IMR-90 (cell line): ENCODE results near the gene PRELP. TPM values are rescaled to one million over a fixed set of nuclear protein-coding genes. Genes with fewer than 3 reads are reported as not detected.

Experiments used
- ATAC-seq: fragments of 200-7000 bp; cut with Tn5 transposase; 2 replicates; pipeline ENCODE4 v1.9.1; 2020; ENCODE audit warnings: low read depth, mild to moderate bottlenecking, moderate library complexity
- BruUV-seq: library from RNA; stranded (reverse); fragments of 400-500 nt; replicated peaks from 2 replicates; lab custom pipeline; 2021; lab: Mats Ljungman, UMichigan
- CTCF ChIA-PET: fragments of 300-600 bp; formaldehyde crosslinking; extraction: SDS; loops from one replicate; lab custom pipeline; 2021; ENCODE audit warnings: antibody characterized with exemption; lab: Yijun Ruan, JAX
- POLR2A ChIA-PET: fragments of 300-600 bp; sonication (Branson Sonifier 250); formaldehyde crosslinking; loops from one replicate; lab custom pipeline; 2022; ENCODE audit warnings: antibody characterized with exemption; ENCODE audit not compliant: unreplicated experiment; lab: Charles Lee
- DNase-seq: peaks from one replicate; pipeline ENCODE4 v3.0.0; 2013
- H2AFZ ChIP-seq: replicated peaks from 2 replicates; pipeline ENCODE3; 2013; ENCODE audit warnings: low read length, mild to moderate bottlenecking; ENCODE audit not compliant: poor library complexity
- H2AK5ac ChIP-seq: 2 replicates; pipeline ENCODE4 v1.6.1; 2013; ENCODE audit warnings: low read depth, low read length, inconsistent platforms
- H2AK9ac ChIP-seq: replicated peaks from 2 replicates; pipeline ENCODE3; 2013; ENCODE audit warnings: mild to moderate bottlenecking, low read depth, low read length, moderate library complexity; ENCODE audit not compliant: poor library complexity
- H2BK120ac ChIP-seq: 2 replicates; pipeline ENCODE4 v1.6.1; 2013; ENCODE audit warnings: low read depth, low read length, inconsistent platforms
- H2BK15ac ChIP-seq: 3 replicates; pipeline ENCODE4 v1.6.1; 2013; ENCODE audit warnings: low read depth, low read length, inconsistent platforms
- H2BK20ac ChIP-seq: 2 replicates; pipeline ENCODE4 v1.6.1; 2013; ENCODE audit warnings: low read depth, mild to moderate bottlenecking, inconsistent platforms, low read length, moderate library complexity
- H2BK5ac ChIP-seq: 2 replicates; pipeline ENCODE4 v1.6.1; 2013; ENCODE audit warnings: mild to moderate bottlenecking, low read depth, low read length, inconsistent platforms; ENCODE audit not compliant: poor library complexity, severe bottlenecking
- H3K14ac ChIP-seq: replicated peaks from 2 replicates; pipeline ENCODE4 v1.6.1; 2013; ENCODE audit warnings: low read depth, low read length, inconsistent platforms
- H3K18ac ChIP-seq: 2 replicates; pipeline ENCODE4 v1.6.1; 2013; ENCODE audit warnings: low read depth, low read length, control low read depth
- H3K23ac ChIP-seq: 2 replicates; pipeline ENCODE4 v1.6.1; 2013; ENCODE audit warnings: low read depth, low read length, inconsistent platforms
- H3K27ac ChIP-seq: 2 replicates; pipeline ENCODE4 v1.5.1; 2013; ENCODE audit warnings: mild to moderate bottlenecking, control low read depth, low read length; ENCODE audit not compliant: insufficient read depth
- H3K27me3 ChIP-seq: 2 replicates; pipeline ENCODE4 v1.6.1; 2013; ENCODE audit warnings: low read length; ENCODE audit not compliant: control insufficient read depth, insufficient read depth
- H3K36me3 ChIP-seq: 2 replicates; pipeline ENCODE4 v1.6.1; 2013; ENCODE audit warnings: low read length, mixed read lengths; ENCODE audit not compliant: control insufficient read depth, insufficient read depth
- H3K4ac ChIP-seq: 2 replicates; pipeline ENCODE4 v1.6.1; 2013; ENCODE audit warnings: low read depth, low read length, inconsistent platforms
- H3K4me1 ChIP-seq: 2 replicates; pipeline ENCODE4 v1.6.1; 2013; ENCODE audit warnings: low read length, mixed read lengths; ENCODE audit not compliant: control insufficient read depth, insufficient read depth
- H3K4me2 ChIP-seq: 2 replicates; pipeline ENCODE4 v1.6.1; 2013; ENCODE audit warnings: low read depth, mild to moderate bottlenecking, control low read depth, low read length, moderate library complexity
- H3K4me3 ChIP-seq: 2 replicates; pipeline ENCODE4 v1.5.1; 2013; ENCODE audit warnings: low read depth, mild to moderate bottlenecking, control low read depth, low read length, moderate library complexity; ENCODE audit not compliant: insufficient read depth
- H3K56ac ChIP-seq: 2 replicates; pipeline ENCODE4 v1.6.1; 2013; ENCODE audit warnings: low read length, inconsistent platforms; ENCODE audit not compliant: insufficient read depth; ENCODE audit errors: extremely low read depth
- H3K79me1 ChIP-seq, 2 experiments: 2 replicates each; pipeline ENCODE4 v1.6.1; 2013; ENCODE audit warnings: low read length in 2 of 2, inconsistent platforms in 1 of 2, low read depth in 1 of 2
- H3K9ac ChIP-seq: 2 replicates; pipeline ENCODE4 v1.6.1; 2013; ENCODE audit warnings: low read depth, low read length, control low read depth
- H3K9me1 ChIP-seq: 2 replicates; pipeline ENCODE4 v1.6.1; 2013; ENCODE audit warnings: low read length, inconsistent platforms; ENCODE audit not compliant: insufficient read depth
- H3K9me3 ChIP-seq: 2 replicates; pipeline ENCODE4 v1.6.1; 2013; ENCODE audit warnings: low read length; ENCODE audit not compliant: control insufficient read depth, insufficient read depth
- H4K20me1 ChIP-seq: 2 replicates; pipeline ENCODE4 v1.6.1; 2013; ENCODE audit warnings: low read length, inconsistent platforms; ENCODE audit not compliant: insufficient read depth
- H4K5ac ChIP-seq: 2 replicates; pipeline ENCODE4 v1.6.1; 2013; ENCODE audit warnings: mild to moderate bottlenecking, low read depth, low read length, control low read depth
- H4K8ac ChIP-seq, 2 experiments: 2 replicates each; pipeline ENCODE4 v1.6.1; 2013; ENCODE audit warnings: low read depth in 2 of 2, low read length in 2 of 2, control low read depth in 1 of 2, inconsistent platforms in 1 of 2
- H4K91ac ChIP-seq: 2 replicates; pipeline ENCODE4 v1.6.1; 2013; ENCODE audit warnings: low read depth, low read length, inconsistent platforms; ENCODE audit not compliant: insufficient read depth
- BHLHE40 ChIP-seq: fragments of 150-350 bp; IDR thresholded peaks from 2 replicates; pipeline ENCODE4 v1.6.1; 2016; ENCODE audit warnings: mild to moderate bottlenecking, low read depth, low read length
- CEBPB ChIP-seq: IDR thresholded peaks from 2 replicates; pipeline ENCODE4 v1.6.1; 2012; ENCODE audit warnings: low read depth, low read length, improper control_type of control experiment
- CHD1 ChIP-seq: IDR thresholded peaks from 2 replicates; pipeline ENCODE4 v1.6.1; 2012; ENCODE audit warnings: low read depth, low read length, improper control_type of control experiment
- ELK1 ChIP-seq: fragments of 150-350 bp; IDR thresholded peaks from 2 replicates; pipeline ENCODE4 v1.6.1; 2016; ENCODE audit warnings: low read depth, mild to moderate bottlenecking, low read length, moderate library complexity, borderline replicate concordance
- FOS ChIP-seq: fragments of 150-350 bp; IDR thresholded peaks from 2 replicates; pipeline ENCODE4 v1.6.1; 2016; ENCODE audit warnings: low read depth, low read length
- MAFK ChIP-seq: IDR thresholded peaks from 2 replicates; pipeline ENCODE4 v1.6.1; 2012; ENCODE audit warnings: low read depth, low read length, improper control_type of control experiment
- MXI1 ChIP-seq: IDR thresholded peaks from 2 replicates; pipeline ENCODE4 v1.6.1; 2012; ENCODE audit warnings: low read depth, mild to moderate bottlenecking, low read length, moderate library complexity, borderline replicate concordance
- NFE2L2 ChIP-seq: fragments of 150-350 bp; IDR thresholded peaks from 2 replicates; pipeline ENCODE4 v1.6.1; 2016; ENCODE audit warnings: low read depth, mild to moderate bottlenecking, low read length
- POLR2A ChIP-seq: IDR thresholded peaks from 2 replicates; pipeline ENCODE4 v1.6.1; 2012; ENCODE audit warnings: mild to moderate bottlenecking, low read depth, low read length
- RAD21 ChIP-seq: IDR thresholded peaks from 2 replicates; pipeline ENCODE4 v1.6.1; 2012; ENCODE audit warnings: low read length, improper control_type of control experiment
- RCOR1 ChIP-seq: IDR thresholded peaks from 2 replicates; pipeline ENCODE4 v1.6.1; 2012; ENCODE audit warnings: mild to moderate bottlenecking, low read length, improper control_type of control experiment; ENCODE audit not compliant: insufficient replicate concordance
- RFX5 ChIP-seq: IDR thresholded peaks from 2 replicates; pipeline ENCODE4 v1.8.0; 2012; ENCODE audit warnings: low read depth, mild to moderate bottlenecking, low read length, moderate library complexity
- SMC3 ChIP-seq: fragments of 150-350 bp; IDR thresholded peaks from 2 replicates; pipeline ENCODE4 v1.6.1; 2016; ENCODE audit warnings: low read depth, mild to moderate bottlenecking, antibody characterized with exemption, low read length, moderate library complexity
- USF2 ChIP-seq: fragments of 150-350 bp; IDR thresholded peaks from 2 replicates; pipeline ENCODE4 v1.6.1; 2017; ENCODE audit warnings: mild to moderate bottlenecking, antibody characterized with exemption, low read length, low read depth
- WGBS, 2 experiments: methylation state at CpG; one replicate each; pipeline versions ENCODE4 v1.1.5 to v1.1.7; 2013; ENCODE audit warnings: missing lambda C conversion rate in 2 of 2; ENCODE audit not compliant: insufficient read length in 1 of 2; ENCODE audit errors: extremely low coverage in 2 of 2; 5-methylcytosine and 5-hydroxymethylcytosine counted together
- dilution Hi-C: fragments of 300-500 bp; cut with HindIII; formaldehyde crosslinking; loops from one replicate; pipeline ENCODE4 v1.14.3; 2018; ENCODE audit warnings: low sequenced_read_pairs; ENCODE audit not compliant: unreplicated experiment
- in situ Hi-C: fragments of 300-500 bp; cut with MboI; formaldehyde crosslinking; loops from 3 replicates; pipeline ENCODE4 v1.14.3; 2019; ENCODE audit warnings: low sequenced_read_pairs, inconsistent platforms, mixed read lengths
- intact Hi-C: fragments of 100-400 bp; cut with micrococcal nuclease; formaldehyde crosslinking; loops from 2 replicates; pipeline ENCODE4 v1.10.0; 2022
- polyA plus RNA-seq, 3 experiments: library from polyadenylated mRNA; depleted of rRNA; stranded (reverse); fragments of >200 nt; gene quantifications; 2 replicates each; pipeline ENCODE4 v1.2.3, GENCODE V29; 2012; ENCODE audit warnings: low replicate concordance in 1 of 3
- total RNA-seq: library from RNA; depleted of rRNA; stranded (reverse); fragments of >200 nt; gene quantifications from 2 replicates; pipeline ENCODE4 v1.2.3, GENCODE V29; 2012

Gene PRELP
- total and polyA plus RNA-seq, 2 of the 4 experiments (the other 2 are of a cell fraction) = 0.56 TPM; not detected in 1

- Histone ChIP-seq H3K79me1 (peaks cover 0 to 10% of the 10 kb centered on the region in 2 experiments; a peak in 2 of 4 replicates), H3K36me3 (no peaks in the 10 kb centered on the region), H3K4me3 (no peak overlapping the region), H2BK15ac (no peak overlapping the region), H3K18ac (no peak overlapping the region), H3K9me1 (peaks cover 11% of the 10 kb centered on the region), H3K27me3 (no peaks in the 10 kb centered on the region; the same call in 1 of the 2 replicates), H3K9ac (no peak overlapping the region), H4K91ac (no peak overlapping the region), H3K4me2 (no peak overlapping the region), H3K23ac (no peak overlapping the region), H2BK120ac (no peak overlapping the region), H4K20me1 (no peaks in the 10 kb centered on the region), H3K4ac (no peak overlapping the region), H2AK5ac (no peak overlapping the region), H3K27ac (no peak overlapping the region), H2AK9ac (no peak overlapping the region), H3K9me3 (no peaks in the 10 kb centered on the region), H3K56ac (no peak overlapping the region), H2AFZ (no peak overlapping the region), H3K4me1 (peaks cover 4% of the 10 kb centered on the region), H4K8ac (no peak overlapping the region), H2BK20ac (no peak overlapping the region), H2BK5ac (no peak overlapping the region), H4K5ac (no peak overlapping the region), H3K14ac (no peak overlapping the region)
- TF ChIP-seq FOS (no peak), RFX5 (no peak), NFE2L2 (no peak), MAFK (no peak), USF2 (no peak), MXI1 (no peak), ELK1 (no peak), CHD1 (no peak), RAD21 (no peak), RCOR1 (no peak), CEBPB (no peak), BHLHE40 (no peak), SMC3 (no peak), POLR2A (no peak)
- CTCF ChIA-PET = no interaction called here
- intact Hi-C loops = no loop called here
- BruUV-seq = no TSS peak
- in situ Hi-C loops = no loop called here
- ATAC-seq (no peak), DNase-seq (no peak)
- POLR2A ChIA-PET = no interaction called here
- WGBS, 2 experiments = no CpG with 5 or more reads among the region's 1 CpG
- dilution Hi-C loops = no loop called here
Measured at GRCh38 chr1:203500279-203500678, 24.7 kb downstream of the PRELP start.
